HepG2 (cell line): ENCODE measurements around the gene SMTNL2. TPM values are rescaled to one million over a fixed set of nuclear protein-coding genes. Genes with fewer than 3 reads are reported as not detected.

Experiments
- ARID4A ChIP-seq: sonication (generic); formaldehyde crosslinking; IDR thresholded peaks from 2 replicates; pipeline ENCODE4 v1.5.0; 2020; ENCODE audit warnings: mild to moderate bottlenecking, missing genetic modification reagents, borderline replicate concordance
- ATF3 ChIP-seq: sonication (generic); formaldehyde crosslinking; IDR thresholded peaks from 2 replicates; pipeline ENCODE4 v1.4.0; 2020; ENCODE audit warnings: missing genetic modification reagents
- FOXJ3 ChIP-seq: sonication (generic); formaldehyde crosslinking; IDR thresholded peaks from 2 replicates; pipeline ENCODE4 v1.4.0; 2020; ENCODE audit warnings: missing genetic modification reagents, mild to moderate bottlenecking, borderline replicate concordance
- PATZ1 ChIP-seq: sonication (generic); formaldehyde crosslinking; IDR thresholded peaks from 2 replicates; pipeline ENCODE4 v1.4.0; 2020; ENCODE audit warnings: missing genetic modification reagents
- RNF219 ChIP-seq: sonication (generic); formaldehyde crosslinking; IDR thresholded peaks from 2 replicates; pipeline ENCODE4 v1.5.0; 2020; ENCODE audit warnings: mild to moderate bottlenecking, missing genetic modification reagents
- RXRB ChIP-seq: IDR thresholded peaks from 2 replicates; pipeline ENCODE4 v1.6.1; 2016; ENCODE audit warnings: borderline replicate concordance, missing genetic modification reagents, missing compliant biosample characterization
- ZFP82 ChIP-seq: sonication (generic); formaldehyde crosslinking; IDR thresholded peaks from 2 replicates; pipeline ENCODE4 v1.5.1; 2020; ENCODE audit warnings: mild to moderate bottlenecking, missing genetic modification reagents, borderline replicate concordance
- ZFY ChIP-seq: sonication (generic); formaldehyde crosslinking; IDR thresholded peaks from 2 replicates; pipeline ENCODE4 v1.4.0; 2020; ENCODE audit warnings: missing genetic modification reagents
- ZHX2 ChIP-seq, 2 experiments: sonication (generic) in 1 of 2; formaldehyde crosslinking in 1 of 2; IDR thresholded peaks; 2 replicates each; pipeline versions ENCODE4 v1.6.1 to v1.9.0; 2014 to 2022; ENCODE audit warnings: antibody characterized with exemption in 1 of 2, borderline replicate concordance in 1 of 2, inconsistent platforms in 1 of 2, low read depth in 1 of 2, missing genetic modification reagents in 1 of 2
- ZNF276 ChIP-seq: sonication (generic); formaldehyde crosslinking; IDR thresholded peaks from 2 replicates; pipeline ENCODE4 v1.4.0; 2020; ENCODE audit warnings: mild to moderate bottlenecking, low read depth, missing genetic modification reagents
- polyA plus RNA-seq, 8 experiments: library from polyadenylated mRNA; depleted of rRNA in 3 of 8; stranded (reverse) in 7 of 8; unstranded in 1 of 8; fragments of >200 nt; fragmentation: Illumina TruSeq in 4 of 8; extraction: Trizol in 4 of 8; gene quantifications; 2 replicates each; pipeline versions ENCODE4 v1.2.1 to v1.2.3, GENCODE V29; 2011 to 2016; ENCODE audit warnings: low read depth in 4 of 8, missing spikeins in 1 of 8, mixed read lengths in 1 of 8; ENCODE audit not compliant: insufficient read depth in 1 of 8
- total RNA-seq, 5 experiments: library from RNA; depleted of rRNA; stranded (reverse); fragments of >200 nt; fragmentation: Illumina TruSeq; extraction: Trizol; gene quantifications; 2 replicates each; pipeline ENCODE4 v1.2.3, GENCODE V29; 2016; ENCODE audit warnings: low read depth in 1 of 5

SMTNL2 gene
- total and polyA plus RNA-seq, 2 of the 13 experiments (the other 11 are each of a cell fraction or from before 2014, with no cell fraction given): 0.41 to 5.1 TPM

- TF ChIP-seq PATZ1 (CRISPR knock-in tag): peak; percentile 33; the same call in 1 of the 2 replicates
- TF ChIP-seq ARID4A: peak; percentile 23; the same call in 1 of the 2 replicates
- 0 out of 2 replicates have a peak, but pooled peaks have one; percentile 15 for TF ChIP-seq ZFY
- peak; percentile 59; the same call in 1 of the 2 replicates for TF ChIP-seq FOXJ3 (CRISPR knock-in tag)
- TF ChIP-seq ATF3 (CRISPR knock-in tag): no peak
- peak; percentile 47; the same call in 1 of the 2 replicates for TF ChIP-seq RXRB (CRISPR knock-in tag)
- no peak for TF ChIP-seq ZFP82 (CRISPR knock-in tag)
- no peak for TF ChIP-seq ZNF276
- TF ChIP-seq ZHX2 (IDR thresholded peaks at IDR 0.05; ENCODE audit: low read depth): no peak
- no peak for TF ChIP-seq ZHX2 (CRISPR knock-in tag; IDR thresholded peaks at IDR 0.05; ENCODE audit: borderline replicate concordance)
- TF ChIP-seq RNF219: no peak
Observed at GRCh38 chr17:4648741-4649140, 64.4 kb downstream of the SMTNL2 start (continued).
